Activated T-helper 1 cell treated with anti-CD3 and anti-CD28 coated beads, Interleukin-2, amount 50 U/mL, for 16 hours (primary cell): ENCODE results near the gene LRP6.
"Not testable (repeated sequence)": the region's sequence is repeated elsewhere in the genome, so short reads cannot be mapped to it uniquely, and the experiment has no call there.

ENCODE experiments used
- DNase-seq, 2 donors: peaks; one replicate each; pipeline ENCODE4 v3.0.0-alpha.2; 2020; ENCODE audit warnings: low read depth in 1 of 2, low spot score in 1 of 2

Gene LRP6

GRCh38 chr12:12265571-12266388 lies 1.1 kb downstream of the LRP6 start:
- no peak for DNase-seq

GRCh38 chr12:12265035-12265434 lies 1.8 kb downstream of the LRP6 start:
- no peak for DNase-seq

- DNase-seq = no peak
Measured at GRCh38 chr12:12263909-12264308, 2.9 kb downstream of the LRP6 start.

GRCh38 chr12:12256291-12256757 lies 10.5 kb downstream of the LRP6 start:
- not testable (repeated sequence) for DNase-seq

GRCh38 chr12:12254553-12254952 lies 12.3 kb downstream of the LRP6 start:
- DNase-seq = no peak

- DNase-seq = no peak
Measured at GRCh38 chr12:12249216-12250050, 17.4 kb downstream of the LRP6 start.

- DNase-seq = no peak
Measured at GRCh38 chr12:12247584-12247983, 19.3 kb downstream of the LRP6 start.

- DNase-seq = no peak
Measured at GRCh38 chr12:12244341-12244740, 22.5 kb downstream of the LRP6 start.

GRCh38 chr12:12240662-12241340 lies 26.0 kb downstream of the LRP6 start:
- DNase-seq = no peak

- no peak for DNase-seq
Measured at GRCh38 chr12:12239127-12239526, 27.7 kb downstream of the LRP6 start.

GRCh38 chr12:12238605-12239004 lies 28.2 kb downstream of the LRP6 start:
- DNase-seq = no peak

- DNase-seq = no peak
Measured at GRCh38 chr12:12236896-12237295, 29.9 kb downstream of the LRP6 start.

- no peak for DNase-seq
Measured at GRCh38 chr12:12230275-12230674, 36.6 kb downstream of the LRP6 start.

GRCh38 chr12:12229556-12230092 lies 37.2 kb downstream of the LRP6 start:
- no peak for DNase-seq

GRCh38 chr12:12228402-12228801 lies 38.4 kb downstream of the LRP6 start:
- DNase-seq = no peak

GRCh38 chr12:12226187-12226586 lies 40.7 kb downstream of the LRP6 start:
- DNase-seq = no peak

GRCh38 chr12:12224240-12224940 lies 42.5 kb downstream of the LRP6 start:
- DNase-seq = no peak

- DNase-seq = no peak
Measured at GRCh38 chr12:12221560-12221959, 45.3 kb downstream of the LRP6 start.

- no peak for DNase-seq
Measured at GRCh38 chr12:12219664-12220063, 47.2 kb downstream of the LRP6 start.

- no peak for DNase-seq
Measured at GRCh38 chr12:12217018-12217359, 49.9 kb downstream of the LRP6 start.
